HEK293 (cell line): ENCODE measurements around the gene PANX2.

ENCODE experiments used
- CTCF ChIA-PET: fragments of 350-600 bp; formaldehyde crosslinking; extraction: SDS; loops from one replicate; lab custom pipeline; 2021; ENCODE audit warnings: antibody characterized with exemption; lab: Yijun Ruan, JAX
- POLR2A ChIA-PET: fragments of 300-600 bp; formaldehyde crosslinking; extraction: SDS; loops from one replicate; lab custom pipeline; 2020; ENCODE audit warnings: antibody characterized with exemption, inconsistent platforms; lab: Yijun Ruan, JAX
- H3K27ac ChIP-seq: fragments of 200-500 bp; sonication (Bioruptor generic); 2 replicates; pipeline ENCODE4 v1.5.1; 2014; ENCODE audit warnings: low read depth, low read length, control low read depth, inconsistent platforms; ENCODE audit errors: extremely low read depth
- H3K36me3 ChIP-seq, 2 experiments: fragments of 200-500 bp in 1 of 2; sonication (Bioruptor generic) in 1 of 2; 1 replicate in 1 of 2; 2 replicates in 1 of 2; pipeline ENCODE4 v1.5.1; 2014 to 2017; ENCODE audit warnings: inconsistent platforms in 2 of 2, low read length in 2 of 2; ENCODE audit not compliant: control insufficient read depth in 2 of 2, insufficient read depth in 1 of 2
- H3K4me1 ChIP-seq: fragments of 200-500 bp; sonication (Bioruptor generic); 2 replicates; pipeline ENCODE4 v1.5.1; 2014; ENCODE audit warnings: mild to moderate bottlenecking, low read length, inconsistent platforms; ENCODE audit not compliant: control insufficient read depth, insufficient read depth
- H3K4me3 ChIP-seq: 2 replicates; pipeline ENCODE4 v1.5.1; 2011; ENCODE audit warnings: low read depth, mild to moderate bottlenecking, control low read depth, low read length, moderate library complexity
- H3K9me3 ChIP-seq: fragments of 200-500 bp; sonication (Bioruptor generic); 2 replicates; pipeline ENCODE4 v1.5.1; 2014; ENCODE audit warnings: low read depth, low read length, inconsistent platforms; ENCODE audit not compliant: control insufficient read depth, insufficient read depth
- HOXA7 ChIP-seq: sonication (generic); formaldehyde crosslinking; IDR thresholded peaks from 2 replicates; pipeline ENCODE4 v1.8.1; 2022; ENCODE audit warnings: missing genetic modification reagents, borderline replicate concordance
- KLF1 ChIP-seq: fragments of 450-650 bp; formaldehyde crosslinking; IDR thresholded peaks from 2 replicates; pipeline ENCODE4 v1.5.1; 2016; ENCODE audit warnings: missing biosample characterization, missing genetic modification characterization
- RBAK ChIP-seq: fragments of 450-650 bp; formaldehyde crosslinking; IDR thresholded peaks from 2 replicates; pipeline ENCODE4 v1.5.1; 2016; ENCODE audit warnings: missing biosample characterization, missing genetic modification characterization
- ZBTB17 ChIP-seq: fragments of 450-650 bp; formaldehyde crosslinking; IDR thresholded peaks from 2 replicates; pipeline ENCODE4 v1.5.1; 2016; ENCODE audit warnings: missing biosample characterization, missing genetic modification characterization
- ZBTB20 ChIP-seq: fragments of 450-650 bp; formaldehyde crosslinking; IDR thresholded peaks from 2 replicates; pipeline ENCODE4 v1.5.1; 2016; ENCODE audit warnings: missing biosample characterization, missing genetic modification characterization
- ZBTB44 ChIP-seq: fragments of 450-650 bp; IDR thresholded peaks from 2 replicates; pipeline ENCODE4 v1.5.1; 2018; ENCODE audit warnings: missing biosample characterization, mild to moderate bottlenecking, missing genetic modification characterization
- ZNF211 ChIP-seq: fragments of 450-650 bp; formaldehyde crosslinking; IDR thresholded peaks from 2 replicates; pipeline ENCODE4 v1.5.1; 2016; ENCODE audit warnings: low read depth, missing biosample characterization, missing genetic modification characterization
- ZNF266 ChIP-seq: fragments of 450-650 bp; formaldehyde crosslinking; IDR thresholded peaks from 2 replicates; pipeline ENCODE4 v1.5.1; 2016; ENCODE audit warnings: missing biosample characterization, missing genetic modification characterization, low read depth
- ZNF274 ChIP-seq, 2 experiments: fragments of 200-500 bp in 1 of 2; fragments of 450-650 bp in 1 of 2; sonication (Bioruptor generic) in 1 of 2; formaldehyde crosslinking in 1 of 2; IDR thresholded peaks; 2 replicates each; pipeline versions ENCODE4 v1.5.1 to v1.6.1; 2014 to 2016; ENCODE audit warnings: borderline replicate concordance in 1 of 2, inconsistent platforms in 1 of 2, low read length in 1 of 2, missing biosample characterization in 1 of 2, missing genetic modification characterization in 1 of 2
- ZNF302 ChIP-seq: fragments of 450-650 bp; formaldehyde crosslinking; IDR thresholded peaks from 2 replicates; pipeline ENCODE4 v1.5.1; 2016; ENCODE audit warnings: missing biosample characterization, missing genetic modification characterization, low read depth
- ZNF341 ChIP-seq: fragments of 450-650 bp; formaldehyde crosslinking; IDR thresholded peaks from 2 replicates; pipeline ENCODE4; 2016; ENCODE audit warnings: low read depth, missing biosample characterization, missing genetic modification characterization
- ZNF362 ChIP-seq: fragments of 450-650 bp; formaldehyde crosslinking; IDR thresholded peaks from 2 replicates; pipeline ENCODE4 v1.5.1; 2016; ENCODE audit warnings: missing biosample characterization, missing genetic modification characterization
- ZNF426 ChIP-seq: fragments of 450-650 bp; formaldehyde crosslinking; IDR thresholded peaks from 2 replicates; pipeline ENCODE4 v1.5.1; 2017; ENCODE audit warnings: missing biosample characterization, missing genetic modification characterization, mild to moderate bottlenecking, inconsistent platforms, moderate library complexity
- ZNF473 ChIP-seq: fragments of 450-650 bp; formaldehyde crosslinking; IDR thresholded peaks from 2 replicates; pipeline ENCODE4 v1.5.1; 2017; ENCODE audit warnings: missing biosample characterization, missing genetic modification characterization
- ZNF548 ChIP-seq: fragments of 450-650 bp; formaldehyde crosslinking; IDR thresholded peaks from 2 replicates; pipeline ENCODE4 v1.5.1; 2016; ENCODE audit warnings: missing biosample characterization, missing genetic modification characterization
- ZNF610 ChIP-seq: fragments of 450-650 bp; formaldehyde crosslinking; IDR thresholded peaks from 2 replicates; pipeline ENCODE4 v1.5.1; 2016; ENCODE audit warnings: missing biosample characterization, missing genetic modification characterization, borderline replicate concordance
- ZNF677 ChIP-seq: fragments of 450-650 bp; IDR thresholded peaks from 2 replicates; pipeline ENCODE4 v1.5.0; 2018; ENCODE audit warnings: missing biosample characterization, mild to moderate bottlenecking, missing genetic modification characterization, moderate library complexity
- ZNF768 ChIP-seq: fragments of 450-650 bp; formaldehyde crosslinking; IDR thresholded peaks from 2 replicates; pipeline ENCODE4 v1.5.1; 2018; ENCODE audit warnings: missing biosample characterization, mild to moderate bottlenecking, missing genetic modification characterization
- ZNF785 ChIP-seq: fragments of 450-650 bp; formaldehyde crosslinking; IDR thresholded peaks from 2 replicates; pipeline ENCODE4 v1.5.1; 2016; ENCODE audit warnings: missing biosample characterization, missing genetic modification characterization
- ZNF837 ChIP-seq: fragments of 450-650 bp; formaldehyde crosslinking; IDR thresholded peaks from 2 replicates; pipeline ENCODE4 v1.5.1; 2016; ENCODE audit warnings: missing biosample characterization, missing genetic modification characterization
- ZSCAN30 ChIP-seq: fragments of 450-650 bp; IDR thresholded peaks from 2 replicates; pipeline ENCODE4 v1.5.1; 2018; ENCODE audit warnings: missing biosample characterization, mild to moderate bottlenecking, missing genetic modification characterization, moderate library complexity
- TF ChIP-seq, protein P1 (sequence below): fragments of 450-650 bp; formaldehyde crosslinking; IDR thresholded peaks from 2 replicates; pipeline ENCODE4 v1.5.1; 2016; ENCODE audit warnings: missing biosample characterization, missing genetic modification characterization
- TF ChIP-seq, protein P2 (sequence below): fragments of 450-650 bp; formaldehyde crosslinking; IDR thresholded peaks from 2 replicates; pipeline ENCODE4 v1.5.1; 2017; ENCODE audit warnings: missing biosample characterization, missing genetic modification characterization

PANX2 gene

DNA sequence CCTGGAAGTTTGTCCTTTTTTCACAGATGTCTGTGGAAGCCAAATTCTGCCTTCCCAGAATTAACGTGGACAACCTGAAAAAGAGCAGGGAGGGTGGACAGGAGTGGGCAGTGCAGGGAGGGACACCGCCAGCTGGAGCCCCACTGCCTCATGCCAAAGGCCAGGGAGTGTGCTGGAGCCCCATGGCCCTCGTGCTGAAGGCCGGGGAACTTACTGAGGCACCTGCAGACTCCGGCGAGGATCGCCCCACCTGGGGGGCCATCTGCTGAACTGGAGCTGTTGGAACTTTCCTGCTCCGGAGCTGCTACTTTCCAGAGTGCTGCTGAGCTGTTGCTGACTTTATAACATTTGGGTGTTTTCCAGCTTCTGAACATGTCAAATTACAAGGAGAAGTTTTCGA is 45.5 kb upstream of the PANX2 start (continued):
- TF ChIP-seq, protein P1, sequence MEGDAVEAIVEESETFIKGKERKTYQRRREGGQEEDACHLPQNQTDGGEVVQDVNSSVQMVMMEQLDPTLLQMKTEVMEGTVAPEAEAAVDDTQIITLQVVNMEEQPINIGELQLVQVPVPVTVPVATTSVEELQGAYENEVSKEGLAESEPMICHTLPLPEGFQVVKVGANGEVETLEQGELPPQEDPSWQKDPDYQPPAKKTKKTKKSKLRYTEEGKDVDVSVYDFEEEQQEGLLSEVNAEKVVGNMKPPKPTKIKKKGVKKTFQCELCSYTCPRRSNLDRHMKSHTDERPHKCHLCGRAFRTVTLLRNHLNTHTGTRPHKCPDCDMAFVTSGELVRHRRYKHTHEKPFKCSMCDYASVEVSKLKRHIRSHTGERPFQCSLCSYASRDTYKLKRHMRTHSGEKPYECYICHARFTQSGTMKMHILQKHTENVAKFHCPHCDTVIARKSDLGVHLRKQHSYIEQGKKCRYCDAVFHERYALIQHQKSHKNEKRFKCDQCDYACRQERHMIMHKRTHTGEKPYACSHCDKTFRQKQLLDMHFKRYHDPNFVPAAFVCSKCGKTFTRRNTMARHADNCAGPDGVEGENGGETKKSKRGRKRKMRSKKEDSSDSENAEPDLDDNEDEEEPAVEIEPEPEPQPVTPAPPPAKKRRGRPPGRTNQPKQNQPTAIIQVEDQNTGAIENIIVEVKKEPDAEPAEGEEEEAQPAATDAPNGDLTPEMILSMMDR (tag by site-specific recombination), result no peak
- TF ChIP-seq ZNF274 (IDR thresholded peaks at IDR 0.05; ENCODE audit: low read length) (no peak), ZNF274 (tag by site-specific recombination; IDR thresholded peaks at IDR 0.05; ENCODE audit: borderline replicate concordance) (no peak), ZNF677 (tag by site-specific recombination) (no peak)

- no peaks in the 10 kb centered on the region for H3K36me3 ChIP-seq
- POLR2A ChIA-PET, result no interaction called here
- H3K27ac ChIP-seq, result no peak overlapping the region
- no peak overlapping the region for H3K4me3 ChIP-seq
- no peaks in the 10 kb centered on the region for H3K4me1 ChIP-seq
- CTCF ChIA-PET, result interaction anchor here (0.5 to 1.4 kb wide), 5 partner anchors 20 to 1452 kb away, joined by 3 to 7 read pairs (median 3); no protein-coding TSS in a partner anchor
- TF ChIP-seq ZNF211 (peak; percentile 37; the same call in 1 of the 2 replicates), ZBTB20 (no peak), ZBTB17 (tag by site-specific recombination) (peak; percentile 41; the same call in 1 of the 2 replicates)
- no peaks in the 10 kb centered on the region for H3K9me3 ChIP-seq
These were observed 41.3 kb upstream of the PANX2 start for GRCh38 chr22:50129121-50129736.

GRCh38 chr22:50131894-50132293 is 38.6 kb upstream of the PANX2 start:
- Histone ChIP-seq H3K4me3 (no peak overlapping the region), H3K4me1 (no peaks in the 10 kb centered on the region), H3K27ac (no peak overlapping the region), H3K36me3 (no peaks in the 10 kb centered on the region), H3K9me3 (no peaks in the 10 kb centered on the region)
- TF ChIP-seq ZNF768 (tag by site-specific recombination), result no peak
- TF ChIP-seq ZBTB44 (tag by site-specific recombination), result no peak
- TF ChIP-seq ZNF274 (IDR thresholded peaks at IDR 0.05; ENCODE audit: low read length), result no peak
- no peak for TF ChIP-seq ZNF274 (tag by site-specific recombination; IDR thresholded peaks at IDR 0.05; ENCODE audit: borderline replicate concordance)
- TF ChIP-seq, protein P2, sequence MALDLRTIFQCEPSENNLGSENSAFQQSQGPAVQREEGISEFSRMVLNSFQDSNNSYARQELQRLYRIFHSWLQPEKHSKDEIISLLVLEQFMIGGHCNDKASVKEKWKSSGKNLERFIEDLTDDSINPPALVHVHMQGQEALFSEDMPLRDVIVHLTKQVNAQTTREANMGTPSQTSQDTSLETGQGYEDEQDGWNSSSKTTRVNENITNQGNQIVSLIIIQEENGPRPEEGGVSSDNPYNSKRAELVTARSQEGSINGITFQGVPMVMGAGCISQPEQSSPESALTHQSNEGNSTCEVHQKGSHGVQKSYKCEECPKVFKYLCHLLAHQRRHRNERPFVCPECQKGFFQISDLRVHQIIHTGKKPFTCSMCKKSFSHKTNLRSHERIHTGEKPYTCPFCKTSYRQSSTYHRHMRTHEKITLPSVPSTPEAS (tag by site-specific recombination), result no peak
- TF ChIP-seq RBAK (tag by site-specific recombination), result no peak
- TF ChIP-seq KLF1 (tag by site-specific recombination), result no peak
- TF ChIP-seq ZNF302, result no peak
- TF ChIP-seq ZNF837 (tag by site-specific recombination), result no peak
- TF ChIP-seq ZSCAN30 (tag by site-specific recombination), result no peak
- TF ChIP-seq ZNF341 (tag by site-specific recombination), result no peak
- ChIA-PET POLR2A (no interaction called here), CTCF (no interaction called here)

GRCh38 chr22:50134481-50134880 is 36.0 kb upstream of the PANX2 start:
- POLR2A ChIA-PET, result no interaction called here
- TF ChIP-seq ZNF302 (no peak), HOXA7 (CRISPR knock-in tag) (no peak), ZNF548 (tag by site-specific recombination) (no peak), ZNF473 (no peak), ZNF362 (tag by site-specific recombination) (no peak), ZNF426 (tag by site-specific recombination) (no peak), ZNF610 (no peak), ZNF785 (no peak), ZNF266 (tag by site-specific recombination) (no peak)

More at GRCh38 chr22:50134481-50134880, 36.0 kb upstream of the PANX2 start:
- no peak overlapping the region for H3K27ac ChIP-seq
- H3K4me1 ChIP-seq, result no peaks in the 10 kb centered on the region
- H3K4me3 ChIP-seq, result no peak overlapping the region
- no peaks in the 10 kb centered on the region for H3K9me3 ChIP-seq
- CTCF ChIA-PET, result interaction anchor here (0.7 kb wide), 1 partner anchor 203 kb away, joined by 3 read pairs; no protein-coding TSS in a partner anchor
- H3K36me3 ChIP-seq, result no peaks in the 10 kb centered on the region
